ENCODE data around the gene B3GNT5.

DNA sequence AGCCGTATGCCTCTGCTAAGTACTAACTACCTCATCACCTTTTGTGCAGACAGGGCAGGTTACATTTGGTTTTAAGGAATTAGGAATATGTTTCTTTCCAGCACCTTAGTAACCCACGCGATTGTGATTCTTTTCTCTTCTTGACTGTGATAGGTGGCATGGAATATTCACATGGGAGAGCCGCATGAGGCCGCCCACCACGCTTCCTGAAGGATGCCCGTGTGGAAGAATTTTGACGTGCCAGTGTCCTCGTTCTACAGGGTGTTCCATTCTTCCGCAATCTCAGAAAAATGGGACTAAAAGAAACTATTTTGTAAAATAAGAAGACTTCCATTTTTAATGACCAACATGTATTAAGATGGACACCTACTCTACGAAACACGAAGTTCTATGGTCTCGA is 16.3 kb downstream of the B3GNT5 start:
- TF ChIP-seq CTCF (IDR thresholded peaks at IDR 0.05) (no peak), EZH2 (IDR thresholded peaks at IDR 0.05; ENCODE audit: borderline replicate concordance, insufficient read depth, low read depth, low read length, poor library complexity, severe bottlenecking) (no peak)

Measured in B cell (primary cell).